ENCODE measurements around the gene ARFGEF3.

Gene ARFGEF3

GRCh38 chr6:138241381-138241780 lies 79.6 kb downstream of the ARFGEF3 start:
- no peak for DNase-seq (ENCODE audit: low read depth)

GRCh38 chr6:138241934-138242333 lies 80.2 kb downstream of the ARFGEF3 start:
- no peak for DNase-seq (ENCODE audit: low read depth)

- no peak for DNase-seq (ENCODE audit: low read depth)
Measured at GRCh38 chr6:138242987-138243592, 81.4 kb downstream of the ARFGEF3 start.

GRCh38 chr6:138245751-138246150 lies 84.0 kb downstream of the ARFGEF3 start:
- DNase-seq (ENCODE audit: low read depth), result no peak

- no peak for DNase-seq (ENCODE audit: low read depth)
Measured at GRCh38 chr6:138246650-138247440, 85.1 kb downstream of the ARFGEF3 start.

- no peak for DNase-seq (ENCODE audit: low read depth)
Measured at GRCh38 chr6:138248011-138248410, 86.3 kb downstream of the ARFGEF3 start.

GRCh38 chr6:138248878-138249277 lies 87.1 kb downstream of the ARFGEF3 start:
- DNase-seq (ENCODE audit: low read depth), result no peak

- no peak for DNase-seq (ENCODE audit: low read depth)
Measured at GRCh38 chr6:138250053-138250452, 88.3 kb downstream of the ARFGEF3 start.

- DNase-seq (ENCODE audit: low read depth), result no peak
Measured at GRCh38 chr6:138250513-138251247, 88.9 kb downstream of the ARFGEF3 start.

- no peak for DNase-seq (ENCODE audit: low read depth)
Measured at GRCh38 chr6:138253731-138254130, 92.0 kb downstream of the ARFGEF3 start.

- no peak for DNase-seq (ENCODE audit: low read depth)
Measured at GRCh38 chr6:138255443-138255842, 93.7 kb downstream of the ARFGEF3 start.

- DNase-seq (ENCODE audit: low read depth), result no peak
Measured at GRCh38 chr6:138257638-138258040, 95.9 kb downstream of the ARFGEF3 start.

GRCh38 chr6:138258197-138258596 lies 96.5 kb downstream of the ARFGEF3 start:
- no peak for DNase-seq (ENCODE audit: low read depth)

GRCh38 chr6:138258991-138259390 lies 97.3 kb downstream of the ARFGEF3 start:
- no peak for DNase-seq (ENCODE audit: low read depth)

GRCh38 chr6:138261116-138261780 lies 99.5 kb downstream of the ARFGEF3 start:
- no peak for DNase-seq (ENCODE audit: low read depth)

GRCh38 chr6:138263963-138264362 lies 102.2 kb downstream of the ARFGEF3 start:
- no peak for DNase-seq (ENCODE audit: low read depth)

GRCh38 chr6:138264372-138264880 lies 102.7 kb downstream of the ARFGEF3 start:
- no peak for DNase-seq (ENCODE audit: low read depth)

- no peak for DNase-seq (ENCODE audit: low read depth)
Measured at GRCh38 chr6:138266095-138266494, 104.4 kb downstream of the ARFGEF3 start.

- DNase-seq (ENCODE audit: low read depth), result no peak
Measured at GRCh38 chr6:138267971-138268895, 106.5 kb downstream of the ARFGEF3 start.

- DNase-seq (ENCODE audit: low read depth), result no peak
Measured at GRCh38 chr6:138271451-138271850, 109.7 kb downstream of the ARFGEF3 start.
